Forelimb muscle (tissue), 1 donor: ENCODE data around the gene BCAT1. TPM values are rescaled to one million over a fixed set of nuclear protein-coding genes. Genes with fewer than 3 reads are reported as not detected.
"Not testable (repeated sequence)": the region's sequence is repeated elsewhere in the genome, so short reads cannot be mapped to it uniquely, and the experiment has no call there.

Experiments used
- DNase-seq: peaks from one replicate; pipeline ENCODE4 v3.0.0-alpha.2; 2013; ENCODE audit warnings: low read depth
- polyA plus RNA-seq: library from polyadenylated mRNA; unstranded; fragments of 120-200 nt; gene quantifications from one replicate; pipeline ENCODE4 v1.2.1, GENCODE V29; 2013; ENCODE audit not compliant: insufficient read length

Gene BCAT1
- polyA plus RNA-seq, 1 donor: 51.0 TPM

DNA sequence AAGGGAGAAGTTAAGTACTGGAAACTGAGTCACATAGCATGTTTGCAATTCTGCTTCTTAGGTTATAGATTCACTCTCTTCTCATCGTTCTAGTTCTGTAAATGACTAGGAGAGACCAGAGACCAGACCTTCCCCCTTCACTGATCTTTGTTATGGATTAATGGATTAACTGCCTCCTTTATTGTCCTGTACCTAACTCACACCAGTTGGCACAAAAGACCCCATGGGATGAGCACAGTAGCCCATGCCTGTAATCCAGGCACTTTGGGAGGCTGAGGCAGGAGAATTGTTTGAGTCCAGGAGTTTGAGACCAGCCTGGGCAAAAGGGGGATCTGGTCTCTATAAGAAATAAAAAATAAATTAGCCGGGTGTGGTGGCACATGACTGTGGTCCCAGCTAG lies 20.8 kb downstream of the BCAT1 start:
- no peak for DNase-seq

DNA sequence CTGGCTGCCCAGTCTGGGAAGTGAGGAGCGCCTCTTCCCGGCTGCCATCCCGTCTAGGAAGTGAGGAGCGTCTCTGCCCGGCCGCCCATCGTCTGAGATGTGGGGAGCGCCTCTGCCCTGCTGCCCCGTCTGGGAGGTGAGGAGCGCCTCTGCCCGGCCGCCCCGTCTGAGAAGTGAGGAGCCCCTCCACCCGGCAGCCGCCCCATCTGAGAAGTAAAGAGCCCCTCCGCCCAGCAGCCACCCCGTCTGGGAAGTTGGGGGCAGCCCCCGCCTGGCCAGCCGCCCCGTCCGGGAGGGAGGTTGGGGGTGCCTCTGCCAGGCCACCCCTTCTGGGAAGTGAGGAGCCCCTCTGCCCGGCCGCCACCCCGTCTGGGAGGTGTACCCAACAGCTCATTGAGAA lies 22.8 kb downstream of the BCAT1 start:
- not testable (repeated sequence) for DNase-seq

DNA sequence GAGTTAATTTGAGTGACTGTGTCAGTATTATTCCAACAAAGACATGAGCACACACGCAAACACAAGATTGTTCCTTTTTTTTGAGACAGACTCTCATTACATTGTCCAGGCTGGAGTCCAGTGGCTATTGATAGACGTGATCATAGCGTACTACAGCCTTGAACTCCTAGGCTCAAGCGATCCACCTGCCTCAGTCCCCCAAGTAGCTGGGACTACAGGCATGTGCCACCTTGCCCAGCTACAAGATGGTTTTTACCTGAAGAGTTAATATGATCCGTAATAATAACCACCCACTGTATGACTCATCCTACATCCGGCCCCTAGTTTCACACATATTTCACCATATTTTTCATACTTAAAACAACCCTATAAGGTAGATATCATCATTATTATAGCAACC lies 26.8 kb downstream of the BCAT1 start:
- DNase-seq: no peak

DNA sequence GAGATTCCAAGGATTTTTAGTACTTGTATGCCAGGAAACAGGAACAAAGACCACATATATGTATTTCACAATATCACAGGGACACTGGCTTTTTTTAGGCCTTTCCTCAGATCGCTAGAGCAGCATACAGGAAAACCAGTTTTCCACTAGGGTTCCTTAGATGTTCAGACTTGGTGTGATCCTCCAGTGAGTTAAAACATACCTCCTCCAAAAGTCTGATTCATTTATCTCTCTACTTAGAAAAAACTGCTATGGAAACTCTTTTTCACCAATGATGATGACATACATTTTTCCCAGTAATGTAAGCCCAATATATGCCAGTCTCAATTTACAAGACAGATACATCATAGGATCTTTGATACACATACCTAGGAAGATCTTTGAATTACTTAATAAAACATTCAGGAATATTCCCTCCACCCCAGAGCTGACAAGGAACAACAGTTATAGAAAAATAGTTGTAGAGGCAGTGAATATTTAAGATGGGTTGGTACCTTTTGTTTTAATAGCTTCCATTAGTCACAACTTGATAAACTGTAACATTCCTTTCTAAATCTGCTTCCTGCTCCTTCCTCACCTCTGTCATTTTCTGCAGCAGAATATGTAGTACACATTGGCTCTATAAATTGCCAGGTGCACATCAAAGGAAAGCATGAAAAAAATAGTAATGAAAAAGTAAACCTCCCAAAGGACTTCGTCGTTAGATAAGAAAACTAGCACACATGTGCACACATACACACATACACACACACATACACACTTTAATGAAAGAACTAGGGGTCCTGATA lies 27.5 kb downstream of the BCAT1 start:
- no peak for DNase-seq

DNA sequence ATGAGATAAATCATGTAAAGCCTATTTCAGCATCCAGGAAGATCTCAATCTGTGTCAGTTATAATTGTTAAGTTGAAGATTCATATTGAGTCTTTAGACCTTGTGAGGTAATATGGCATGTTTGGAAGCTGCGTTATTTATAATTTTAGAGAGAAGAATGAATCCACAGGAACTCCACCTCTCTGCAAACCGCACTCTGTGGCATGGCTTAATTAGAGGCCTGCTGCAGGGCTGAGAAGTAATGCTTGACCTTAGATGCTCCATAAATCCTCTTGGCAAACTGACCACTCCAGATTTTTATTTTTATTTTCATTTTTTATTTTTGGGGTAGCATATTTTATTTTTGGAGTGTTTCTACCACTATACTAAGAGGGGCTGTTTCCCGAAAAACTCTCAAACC lies 28.8 kb downstream of the BCAT1 start:
- no peak for DNase-seq

DNA sequence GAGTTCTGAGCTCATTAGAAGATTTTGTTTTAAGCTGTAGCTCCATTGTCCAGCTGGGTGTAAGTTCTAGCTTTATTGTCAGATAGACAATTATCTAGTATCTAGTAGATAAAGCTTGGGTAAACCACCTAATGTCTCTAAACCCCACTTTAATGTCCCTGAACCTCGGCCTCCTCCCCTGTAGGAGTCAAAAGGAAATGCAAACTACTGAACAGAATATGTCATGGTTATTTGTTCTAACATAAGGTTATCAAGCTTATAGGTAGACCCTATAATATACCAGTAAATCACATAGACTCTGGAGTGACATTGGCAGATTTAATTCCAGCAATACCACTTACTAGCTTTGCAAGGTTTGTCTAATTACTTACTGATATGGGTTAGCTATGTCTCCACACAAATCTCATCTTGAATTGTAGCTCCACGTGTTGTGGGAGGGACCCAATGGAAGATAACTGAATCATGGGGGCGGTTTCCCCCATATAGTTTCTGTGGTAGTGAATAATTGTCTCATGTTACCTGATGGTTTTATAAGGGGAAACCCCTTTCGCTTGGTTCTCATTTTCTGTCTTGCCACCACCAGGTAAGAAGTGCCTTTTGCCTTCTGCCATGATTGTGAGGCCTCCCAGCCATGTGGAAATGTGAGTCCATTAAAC lies 29.4 kb downstream of the BCAT1 start:
- no peak for DNase-seq

DNA sequence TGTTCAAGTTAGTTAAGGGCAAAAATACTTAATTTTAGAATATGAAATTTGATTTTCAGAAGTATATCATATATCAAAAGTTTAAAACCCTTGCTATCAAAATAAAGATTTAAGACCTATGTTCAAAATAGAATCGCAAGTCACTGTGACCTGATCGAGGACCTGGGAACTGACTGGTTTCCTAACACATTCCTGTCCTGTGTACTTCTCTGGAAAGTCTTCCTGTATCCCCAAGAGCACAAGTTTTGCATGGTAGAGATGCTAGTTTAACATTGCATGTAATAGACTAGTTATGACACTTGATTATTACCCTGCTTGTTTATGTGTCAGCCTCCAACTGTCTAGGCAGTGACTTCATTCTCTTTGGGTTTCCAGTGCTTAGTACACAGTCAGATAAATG lies 30.3 kb downstream of the BCAT1 start:
- no peak for DNase-seq

DNA sequence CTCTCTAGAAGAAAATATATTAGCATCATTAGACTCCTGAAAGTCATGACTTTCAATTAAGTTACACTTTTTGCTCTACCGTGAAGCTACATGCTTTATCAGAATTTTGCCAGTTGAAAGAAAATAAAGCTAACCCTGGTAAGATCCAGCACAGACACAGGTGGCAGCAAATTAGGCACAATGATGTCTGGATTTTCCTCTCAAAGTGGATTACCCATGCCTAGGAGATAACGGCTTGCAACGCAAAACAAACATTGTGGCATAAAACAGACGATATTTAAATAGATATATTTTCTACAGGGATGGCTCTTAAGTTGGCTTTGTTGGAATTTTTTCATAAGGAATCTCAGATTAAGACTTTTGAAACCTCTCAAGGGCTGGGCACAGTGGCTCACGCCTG lies 33.4 kb downstream of the BCAT1 start:
- no peak for DNase-seq

DNA sequence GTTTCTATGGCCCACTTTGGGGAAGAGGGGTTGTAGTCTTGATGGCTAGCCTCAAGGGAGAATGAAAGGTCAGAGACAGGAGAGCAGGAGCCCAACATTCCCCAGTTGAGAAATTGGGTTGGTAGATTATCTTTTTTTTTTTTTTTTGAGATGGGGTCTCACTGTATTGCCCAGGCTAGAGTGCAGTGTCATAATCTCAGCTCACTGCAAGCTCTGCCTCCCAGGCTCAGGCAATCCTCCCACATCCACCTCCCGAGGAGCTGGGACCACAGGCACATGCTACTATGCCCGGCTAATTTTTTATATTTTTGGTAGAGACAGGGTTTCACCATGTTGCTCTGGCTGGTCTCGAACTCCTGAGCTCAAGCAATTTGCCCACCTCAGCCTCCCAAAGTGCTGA lies 34.9 kb downstream of the BCAT1 start:
- no peak for DNase-seq

DNA sequence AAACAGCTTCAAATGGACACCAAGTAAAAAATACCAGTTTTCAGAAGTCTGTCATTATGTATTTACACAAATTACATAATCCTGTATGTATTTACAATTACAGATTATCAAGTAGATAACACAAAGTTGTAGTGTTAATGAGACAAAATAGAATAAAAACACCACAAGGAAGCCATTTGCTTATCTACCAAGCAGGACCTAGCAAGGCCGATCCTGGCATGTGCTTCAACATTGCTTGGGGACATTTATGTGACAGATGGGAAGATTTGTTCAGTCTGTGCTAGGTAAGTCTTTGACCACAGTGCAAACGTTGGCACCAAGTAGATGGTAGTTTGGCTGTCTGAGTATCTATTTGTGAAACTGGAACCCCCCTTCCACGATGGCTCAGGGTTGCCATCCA lies 35.8 kb downstream of the BCAT1 start:
- DNase-seq: no peak

DNA sequence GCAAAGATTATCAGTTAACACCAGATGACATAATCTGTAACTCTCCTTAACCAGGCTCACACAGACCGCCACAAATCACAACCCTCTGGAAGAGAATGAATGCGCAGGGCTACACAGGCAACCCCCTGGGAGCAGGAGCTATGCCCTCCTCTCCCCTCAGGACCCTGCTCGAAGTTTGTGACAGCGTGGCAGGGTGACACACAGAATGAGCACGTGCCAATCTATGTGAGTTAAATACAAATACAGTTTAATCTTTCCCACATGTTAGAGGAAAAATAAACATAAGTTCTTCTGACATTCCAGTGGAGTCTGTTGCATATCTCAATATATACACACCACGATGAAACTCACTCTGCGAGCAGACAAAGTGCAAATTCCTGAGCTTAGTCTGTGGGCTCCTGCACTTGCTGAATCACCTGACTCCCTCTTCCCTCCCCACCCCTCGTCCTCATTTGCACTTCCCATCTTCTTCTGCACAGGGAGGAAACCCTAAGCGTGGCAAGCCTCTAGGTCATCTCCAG lies 37.6 kb downstream of the BCAT1 start:
- no peak for DNase-seq

DNA sequence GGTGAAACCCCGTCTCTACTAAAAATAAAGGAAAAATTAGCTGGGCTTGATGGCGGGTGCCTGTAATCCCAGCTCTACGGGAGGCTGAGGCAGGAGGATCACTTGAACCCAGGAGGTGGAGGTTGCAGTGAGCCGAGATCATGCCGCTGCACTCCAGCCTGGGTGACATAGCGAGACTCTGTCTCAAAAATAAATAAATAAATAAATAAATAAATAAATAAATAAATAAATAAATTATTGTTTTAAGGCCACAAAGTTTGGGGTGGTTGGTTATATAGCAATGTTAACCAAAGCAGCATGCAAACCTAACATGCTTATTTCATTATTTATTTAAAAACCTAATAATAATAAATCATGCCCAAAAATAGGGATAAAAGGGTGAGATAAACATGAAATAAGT lies 38.7 kb downstream of the BCAT1 start:
- DNase-seq: not testable (repeated sequence)

DNA sequence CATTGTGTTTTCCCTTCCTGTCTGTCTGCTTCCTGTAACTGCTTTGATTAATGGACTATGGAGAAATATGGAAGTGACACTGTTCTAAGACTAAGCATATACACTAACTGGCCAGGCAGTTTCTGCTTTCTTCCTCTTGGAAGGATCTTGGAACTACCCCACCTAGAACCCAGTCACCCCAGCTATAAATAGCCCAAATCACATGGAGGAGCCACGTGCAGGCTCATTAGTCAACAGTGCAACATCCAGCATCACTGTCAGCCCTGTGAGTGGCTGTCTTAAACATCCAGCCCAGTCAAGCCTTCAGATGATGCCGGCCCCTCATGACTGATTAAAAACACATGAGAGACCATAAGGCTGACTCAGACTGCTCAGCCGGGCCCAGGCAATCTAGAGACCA lies 39.2 kb downstream of the BCAT1 start:
- no peak for DNase-seq

DNA sequence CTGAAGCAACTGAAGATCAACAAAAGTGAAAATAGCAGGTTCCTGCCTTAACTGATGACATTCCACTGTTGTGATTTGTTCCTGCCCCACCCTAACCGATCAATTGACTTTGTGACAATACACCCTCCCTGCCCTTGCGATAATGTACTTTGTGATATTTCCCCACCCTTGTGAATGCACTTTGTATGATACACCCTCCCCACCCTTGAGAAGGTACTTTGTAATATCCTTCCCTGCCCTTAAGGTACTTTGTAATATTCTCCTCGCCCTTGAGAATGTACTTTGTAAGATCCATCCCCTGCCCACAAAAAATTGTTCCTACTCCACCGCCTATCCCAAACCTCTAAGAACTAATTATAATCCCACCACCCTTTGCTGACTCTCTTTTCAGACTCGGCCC lies 41.4 kb downstream of the BCAT1 start:
- no peak for DNase-seq

DNA sequence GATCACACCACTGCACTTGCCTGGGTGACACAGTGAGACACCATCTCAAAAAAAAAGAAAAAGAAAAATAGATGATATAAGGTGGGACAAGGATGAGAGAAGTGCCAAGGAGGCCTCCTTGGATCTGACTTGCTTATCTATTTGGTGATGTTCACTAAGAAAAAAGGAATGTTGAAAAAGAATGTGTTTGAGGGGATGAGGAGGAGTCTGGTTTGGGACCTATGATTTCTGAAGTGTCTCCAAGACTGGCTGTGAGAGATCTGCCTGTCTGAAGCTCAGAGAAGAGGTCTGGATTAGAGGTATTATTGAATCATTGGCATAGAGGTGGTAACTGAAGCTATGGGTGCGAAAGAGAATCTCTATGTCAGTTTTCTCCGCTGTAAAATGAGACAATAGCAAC lies 42.8 kb downstream of the BCAT1 start:
- DNase-seq: no peak

DNA sequence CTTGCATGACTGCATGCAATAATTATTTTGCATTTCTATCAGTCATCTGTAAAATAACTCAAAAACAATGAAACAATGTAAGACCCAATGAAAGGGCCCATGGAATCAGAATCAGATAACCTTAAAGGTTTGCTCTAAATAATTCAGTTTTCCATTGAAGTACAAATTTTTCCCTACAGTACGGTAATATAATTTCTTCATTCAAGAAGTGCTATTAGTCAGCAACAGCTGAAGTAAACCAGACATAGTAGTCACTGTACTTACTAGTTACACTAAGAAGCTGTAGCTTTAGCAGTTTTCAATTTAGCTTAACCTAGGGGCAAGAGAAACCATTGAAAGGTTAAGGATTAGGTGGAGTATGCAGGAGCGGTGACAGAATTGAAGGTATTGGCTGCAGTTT lies 43.5 kb downstream of the BCAT1 start:
- no peak for DNase-seq

DNA sequence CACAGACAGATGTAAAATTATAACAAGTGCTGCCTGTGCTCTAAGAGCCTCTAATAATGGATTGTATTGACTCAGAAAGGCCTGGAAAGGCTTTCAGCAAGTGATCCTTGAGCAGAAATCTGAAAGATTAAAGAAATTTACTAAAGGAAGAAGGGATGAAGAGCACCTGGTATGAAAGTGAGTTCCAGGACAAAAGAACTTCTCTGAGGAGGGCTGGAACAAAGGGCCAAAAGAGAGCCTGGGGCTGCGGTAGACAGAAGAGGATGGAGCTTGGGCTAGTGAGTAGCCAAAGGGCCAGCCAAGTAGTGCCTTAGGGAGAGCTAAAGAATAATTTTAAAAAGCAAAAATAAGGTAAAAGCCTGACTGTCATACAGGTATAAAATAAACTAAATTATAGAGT lies 44.0 kb downstream of the BCAT1 start:
- no peak for DNase-seq

DNA sequence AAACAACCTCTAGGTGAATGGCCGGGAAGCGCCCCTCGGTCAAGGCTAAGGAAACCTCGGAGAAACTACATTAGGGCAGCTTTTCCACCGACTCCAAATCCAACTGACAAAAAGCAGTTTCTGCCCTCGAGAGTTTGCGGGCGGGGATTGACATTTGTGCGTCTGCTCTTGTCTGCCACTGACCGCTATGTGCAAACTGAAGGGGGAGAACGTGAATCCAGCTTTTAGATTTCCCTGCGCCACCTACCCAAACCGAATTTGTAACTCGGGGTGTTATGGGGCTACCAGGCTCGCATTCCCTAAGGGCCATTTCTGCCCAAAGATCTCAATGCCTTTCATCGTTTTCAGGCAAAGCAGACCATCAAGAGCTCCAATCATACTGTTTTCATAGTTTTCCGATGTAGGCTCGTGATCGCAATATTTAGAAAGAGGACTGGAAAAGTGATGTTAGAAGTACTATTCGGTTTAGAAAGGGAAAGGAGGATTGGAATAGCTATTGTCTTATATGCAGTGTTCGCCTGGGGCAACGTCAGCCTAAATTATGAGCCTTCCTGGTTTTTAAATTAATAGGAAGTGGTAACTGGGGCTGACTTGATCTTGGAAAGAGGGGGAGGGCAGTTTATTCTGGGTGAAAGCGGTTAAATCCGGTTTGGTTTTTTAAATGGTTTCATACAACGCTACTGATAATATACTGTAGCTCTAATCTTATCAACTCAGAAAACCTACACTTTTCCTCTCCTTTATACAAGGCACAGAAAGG lies 45.4 kb downstream of the BCAT1 start:
- no peak for DNase-seq

DNA sequence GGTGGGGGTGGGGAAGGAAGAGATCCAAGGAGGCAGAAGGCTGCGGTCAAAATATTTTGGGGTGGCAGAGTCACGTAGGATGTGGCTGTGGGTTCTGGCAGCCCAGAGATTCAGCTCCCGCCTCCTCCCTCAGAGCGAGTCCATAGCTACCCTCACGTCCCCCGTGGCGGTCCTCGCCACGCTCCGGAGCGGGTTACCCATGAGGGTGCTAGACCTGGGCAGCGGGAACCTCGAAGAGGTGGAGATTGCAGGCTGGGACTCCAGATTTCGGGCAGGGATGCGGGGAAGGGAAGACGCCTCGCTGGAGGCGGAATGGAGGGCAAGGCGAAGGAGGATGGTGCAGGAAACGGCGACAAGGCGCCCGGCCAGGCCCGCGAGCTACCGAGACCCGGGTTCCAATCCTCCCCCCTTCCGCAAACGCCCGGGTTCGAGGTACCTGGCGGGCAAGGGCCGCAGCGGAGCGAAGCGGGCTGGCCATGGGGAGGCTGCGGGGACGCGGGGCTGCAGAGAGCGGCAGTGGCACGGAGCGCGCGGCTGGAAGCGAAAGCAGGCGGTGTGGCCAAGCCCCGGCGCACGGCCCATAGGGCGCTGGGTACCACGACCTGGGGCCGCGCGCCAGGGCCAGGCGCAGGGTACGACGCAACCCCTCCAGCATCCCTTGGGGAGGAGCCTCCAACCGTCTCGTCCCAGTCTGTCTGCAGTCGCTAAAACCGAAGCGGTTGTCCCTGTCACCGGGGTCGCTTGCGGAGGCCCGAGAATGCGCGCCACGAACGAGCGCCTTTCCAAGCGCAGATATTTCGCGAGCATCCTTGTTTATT lies 46.2 kb downstream of the BCAT1 start:
- no peak for DNase-seq

DNA sequence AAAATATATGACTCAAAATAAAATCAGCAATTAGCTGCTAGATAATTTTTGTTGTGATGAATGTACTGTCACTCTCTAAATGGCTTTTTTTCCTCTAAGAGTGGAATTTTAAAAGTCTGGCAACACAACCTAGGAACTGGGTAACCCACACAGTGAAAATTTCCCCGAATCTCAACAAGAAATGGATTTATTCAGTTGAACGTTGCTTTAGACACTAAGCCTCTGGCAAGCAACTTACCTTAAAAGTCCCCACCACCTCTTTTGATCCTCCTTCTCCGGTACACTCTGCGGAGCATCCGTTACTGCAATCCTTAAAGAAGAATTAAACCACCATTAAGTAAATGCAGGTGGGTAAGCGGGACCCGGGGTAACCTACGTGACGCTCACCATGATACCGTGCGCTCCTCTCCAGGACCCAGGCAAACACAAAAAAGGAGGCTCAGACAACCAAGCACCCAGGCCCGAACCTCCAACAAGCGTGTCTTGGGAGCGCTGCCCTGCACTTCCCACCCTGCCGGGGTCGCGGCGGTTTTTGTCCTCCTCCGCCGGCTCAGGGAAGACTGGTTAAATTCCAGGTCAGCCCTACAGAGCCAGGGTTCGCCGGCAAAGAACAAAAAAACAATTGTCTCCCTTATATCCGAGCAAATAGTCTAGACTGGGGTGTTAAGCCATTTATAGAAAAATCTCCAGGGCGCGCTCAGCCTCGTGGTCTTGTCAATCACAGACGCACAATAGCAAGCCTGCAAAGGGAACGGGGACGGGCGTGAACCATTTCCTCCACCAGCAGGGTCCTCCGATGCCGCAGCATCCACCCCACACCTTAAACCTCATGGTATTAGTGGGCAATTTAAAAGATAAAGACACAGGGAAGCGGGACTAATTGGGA lies 47.1 kb downstream of the BCAT1 start:
- DNase-seq: no peak

DNA sequence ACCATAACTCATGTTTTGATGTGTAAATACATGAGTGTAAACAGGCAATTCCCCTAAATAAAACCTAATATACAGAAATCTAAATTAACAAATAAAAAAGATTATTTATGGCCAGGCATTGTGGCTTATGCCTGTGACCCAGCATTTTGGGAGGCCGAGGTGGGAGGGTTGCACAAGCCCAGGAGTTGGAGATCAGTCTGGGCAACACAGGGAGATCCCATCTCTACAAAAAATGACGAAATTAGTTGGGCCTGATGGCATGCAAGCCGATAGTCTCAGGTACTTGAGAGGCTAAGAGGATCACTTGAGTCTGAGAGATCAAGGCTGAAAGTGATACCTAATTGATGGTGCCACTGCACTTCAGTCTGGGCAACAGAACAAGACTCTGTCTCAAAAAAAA lies 48.7 kb downstream of the BCAT1 start:
- no peak for DNase-seq
